KG1 (cell line): Measurements from ENCODE around the gene RELT.

Experiments
- DNase-seq: peaks from one replicate; lab custom pipeline; 2025; lab: John Stamatoyannopoulos, UW

Gene RELT

DNA sequence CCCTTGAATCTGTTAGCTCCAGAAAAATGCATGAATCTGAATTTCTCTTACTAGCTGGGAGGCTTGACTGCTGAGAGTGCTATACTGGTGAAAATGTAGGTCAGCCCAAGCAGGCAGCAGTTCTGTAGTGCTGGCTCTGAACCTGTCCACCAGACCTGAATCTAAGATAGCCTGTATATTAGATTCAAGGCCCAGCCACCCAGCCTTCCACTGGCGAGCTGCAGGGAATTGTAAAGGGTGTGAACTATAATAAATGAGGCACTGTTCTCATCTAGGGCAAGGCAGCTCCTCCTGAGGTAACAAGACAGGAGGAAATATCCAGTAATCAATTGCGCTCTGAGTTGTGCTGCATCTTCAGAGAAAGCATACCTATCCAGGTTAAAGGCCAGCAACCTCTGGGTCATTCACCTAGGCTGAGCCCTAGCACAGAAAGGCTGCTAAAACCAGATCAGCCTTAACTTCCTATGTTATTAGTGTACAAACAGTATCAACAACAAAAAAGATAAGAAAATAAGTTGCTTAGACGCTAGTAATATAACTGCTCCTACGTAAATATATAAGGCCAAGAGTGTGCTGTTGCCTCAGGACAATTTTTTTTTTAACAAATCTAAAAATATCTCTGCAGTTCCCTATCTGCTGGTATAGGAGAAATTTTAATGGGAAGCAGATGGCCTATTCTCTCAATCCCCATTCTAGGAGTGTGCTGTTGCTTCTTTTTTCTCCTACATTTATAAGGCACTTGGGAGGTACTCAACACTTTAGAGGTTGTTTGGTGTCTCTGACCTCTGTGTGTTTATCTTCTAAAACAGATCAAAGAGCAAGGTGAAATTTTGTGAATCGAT, 63.0 kb downstream of the RELT start:
- no peak for DNase-seq

DNA sequence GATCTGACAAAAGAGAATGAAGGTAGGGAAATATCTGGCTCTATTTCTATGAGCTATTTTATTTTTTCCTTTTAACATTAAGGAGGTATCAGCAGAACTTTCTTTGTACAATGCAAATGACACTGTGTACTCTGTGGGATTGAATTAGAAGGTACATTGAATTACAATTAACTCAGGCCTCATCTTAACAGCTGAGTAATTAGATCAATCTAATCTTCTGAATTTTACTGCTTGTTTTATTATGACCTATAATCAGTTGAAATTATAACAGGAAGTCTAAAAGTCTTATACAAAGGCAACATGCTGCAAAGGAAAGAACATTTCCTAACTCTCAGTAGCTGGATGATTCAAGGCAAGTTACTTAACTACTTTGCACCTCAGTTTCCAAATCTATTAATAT, 69.8 kb downstream of the RELT start:
- DNase-seq = no peak

- no peak for DNase-seq
Measured at GRCh38 chr11:73446766-73447165, 70.6 kb downstream of the RELT start.
